Keratinocyte (primary cell): ENCODE measurements around the gene PRRC2C. TPM values are rescaled to one million over a fixed set of nuclear protein-coding genes. Genes with fewer than 3 reads are reported as not detected.

Source experiments
- DNase-seq: peaks from one replicate; pipeline ENCODE4 v3.0.0-alpha.2; 2011; ENCODE audit warnings: low read depth, missing footprints, low spot score
- FAIRE-seq: peaks from 2 replicates; lab custom pipeline; 2011; peaks lifted over from hg19 to GRCh38; lab: Jason Lieb, UNC
- H2AFZ ChIP-seq: 2 replicates; pipeline ENCODE4 v1.6.0; 2012; ENCODE audit warnings: low read length, control low read depth, inconsistent platforms; ENCODE audit not compliant: control insufficient read depth
- H3K27ac ChIP-seq: 2 replicates; pipeline ENCODE4 v1.5.1; 2011; ENCODE audit warnings: low read length; ENCODE audit not compliant: control insufficient read depth, insufficient read depth
- H3K27me3 ChIP-seq: 3 replicates; pipeline ENCODE4 v1.6.0; 2011; ENCODE audit warnings: low read length; ENCODE audit not compliant: control insufficient read depth, insufficient read depth; ENCODE audit errors: extremely low read depth
- H3K36me3 ChIP-seq, 2 experiments: 2 replicates in 1 of 2; 3 replicates in 1 of 2; pipeline ENCODE4 v1.5.1; 2011; ENCODE audit warnings: low read length in 2 of 2, mild to moderate bottlenecking in 1 of 2; ENCODE audit not compliant: control insufficient read depth in 2 of 2, insufficient read depth in 2 of 2; ENCODE audit errors: extremely low read depth in 1 of 2
- H3K4me1 ChIP-seq: 3 replicates; pipeline ENCODE4 v1.5.1; 2011; ENCODE audit warnings: low read length; ENCODE audit not compliant: control insufficient read depth, insufficient read depth; ENCODE audit errors: extremely low read depth
- H3K4me2 ChIP-seq: 3 replicates; pipeline ENCODE4 v1.6.0; 2011; ENCODE audit warnings: low read depth, low read length; ENCODE audit not compliant: control insufficient read depth, insufficient read depth; ENCODE audit errors: extremely low read depth
- H3K4me3 ChIP-seq, 3 experiments: fragments of 200-600 bp in 1 of 3; sonication (generic) in 1 of 3; 2 replicates in 2 of 3; 3 replicates in 1 of 3; pipeline ENCODE4 v1.5.1; 2011 to 2016; ENCODE audit warnings: low read length in 3 of 3, mild to moderate bottlenecking in 3 of 3, control low read depth in 2 of 3, inconsistent platforms in 1 of 3, low read depth in 1 of 3, mixed read lengths in 1 of 3, mixed run types in 1 of 3, moderate library complexity in 1 of 3; ENCODE audit not compliant: control insufficient read depth in 2 of 3, insufficient read depth in 2 of 3; ENCODE audit errors: extremely low read depth in 1 of 3
- H3K79me2 ChIP-seq: 2 replicates; pipeline ENCODE4 v1.6.0; 2012; ENCODE audit warnings: low read length; ENCODE audit not compliant: control insufficient read depth, insufficient read depth
- H3K9ac ChIP-seq: 3 replicates; pipeline ENCODE4 v1.6.0; 2011; ENCODE audit warnings: low read length; ENCODE audit not compliant: control insufficient read depth, insufficient read depth; ENCODE audit errors: extremely low read depth
- H3K9me1 ChIP-seq: 3 replicates; pipeline ENCODE4 v1.6.0; 2011; ENCODE audit warnings: low read length; ENCODE audit not compliant: control insufficient read depth, insufficient read depth; ENCODE audit errors: extremely low read depth
- H3K9me3 ChIP-seq: 2 replicates; pipeline ENCODE4 v1.5.1; 2012; ENCODE audit warnings: low read depth, low read length; ENCODE audit not compliant: control insufficient read depth
- H4K20me1 ChIP-seq: 3 replicates; pipeline ENCODE4 v1.6.0; 2011; ENCODE audit warnings: low read length; ENCODE audit not compliant: control insufficient read depth, insufficient read depth; ENCODE audit errors: extremely low read depth
- CTCF ChIP-seq, 3 experiments: IDR thresholded peaks in 1 of 3; conservative IDR thresholded peaks in 1 of 3; optimal IDR thresholded peaks in 1 of 3; 2 replicates in 2 of 3; 3 replicates in 1 of 3; pipeline versions ENCODE3 to v1.5.1; 2011; ENCODE audit warnings: low read length in 3 of 3, mild to moderate bottlenecking in 3 of 3, moderate library complexity in 2 of 3, control low read depth in 1 of 3, inconsistent platforms in 1 of 3; ENCODE audit not compliant: insufficient read depth in 2 of 3; ENCODE audit errors: extremely low read depth in 1 of 3
- EZH2 ChIP-seq: IDR thresholded peaks from one replicate; pipeline ENCODE4 v1.6.1; 2012; ENCODE audit warnings: inconsistent platforms, mild to moderate bottlenecking, low read length, moderate library complexity
- dilution Hi-C: fragments of 300-500 bp; cut with MboI; formaldehyde crosslinking; loops from one replicate; pipeline ENCODE4 v1.7.0; 2020; ENCODE audit warnings: low sequenced_read_pairs; ENCODE audit not compliant: extremely low pct_ligation_motif_present
- polyA plus RNA-seq, 5 experiments: library from polyadenylated mRNA; depleted of rRNA in 3 of 5; stranded (reverse) in 3 of 5; stranded (forward) in 1 of 5; unstranded in 1 of 5; fragments of >200 nt; gene quantifications; 1 replicate in 1 of 5; 2 replicates in 3 of 5; 3 replicates in 1 of 5; pipeline versions ENCODE4 v1.2.1 to v1.2.3, GENCODE V29; 2011 to 2012; ENCODE audit warnings: missing spikeins in 2 of 5, low read depth in 1 of 5, low replicate concordance in 1 of 5

PRRC2C gene
- polyA plus RNA-seq, 1 donor (not counting 4 experiments of a cell fraction or from before 2014, with no cell fraction given): 88.6 TPM

GRCh38 chr1:171484760-171485374 lies 463 bp upstream of the PRRC2C start:
- no peaks in the 10 kb centered on the region for H3K9me1 ChIP-seq
- DNase-seq: no peak
- TF ChIP-seq EZH2 (no peak), CTCF (optimal IDR thresholded peaks at IDR 0.05 in 1 of 3, IDR thresholded peaks at IDR 0.05 in 1 of 3, conservative IDR thresholded peaks at IDR 0.05 in 1 of 3; ENCODE audit: extremely low read depth in 1 of 3, insufficient read depth in 2 of 3, low read length in 3 of 3) (no peak)
- peak overlapping the region; percentile 74 to 97 (median 93) for H3K4me3 ChIP-seq
- peaks cover 22% of the 10 kb centered on the region for H4K20me1 ChIP-seq
- no peaks in the 10 kb centered on the region for H3K27me3 ChIP-seq
- no peaks in the 10 kb centered on the region for H3K9me3 ChIP-seq
- H3K4me1 ChIP-seq: peaks cover 27% of the 10 kb centered on the region
- peak; percentile 39 for FAIRE-seq
- H2AFZ ChIP-seq: peak overlapping the region; percentile 94
- dilution Hi-C loops: no loop called here
- no peaks in the 10 kb centered on the region for H3K36me3 ChIP-seq
- peak overlapping the region; percentile 92 for H3K4me2 ChIP-seq
- H3K79me2 ChIP-seq: peaks cover 45% of the 10 kb centered on the region
- H3K27ac ChIP-seq: peak overlapping the region; percentile 99
- peak overlapping the region; percentile 100 for H3K9ac ChIP-seq

- no peak for TF ChIP-seq CTCF (optimal IDR thresholded peaks at IDR 0.05 in 1 of 3, IDR thresholded peaks at IDR 0.05 in 1 of 3, conservative IDR thresholded peaks at IDR 0.05 in 1 of 3; ENCODE audit: extremely low read depth in 1 of 3, insufficient read depth in 2 of 3, low read length in 3 of 3)
- Histone ChIP-seq H3K4me3 (peak overlapping the region; percentile 74 to 97 (median 93)), H3K9me1 (no peaks in the 10 kb centered on the region), H3K27ac (peak overlapping the region; percentile 99), H3K27me3 (no peaks in the 10 kb centered on the region), H4K20me1 (peaks cover 31% of the 10 kb centered on the region), H2AFZ (peak overlapping the region; percentile 73), H3K9me3 (no peaks in the 10 kb centered on the region), H3K79me2 (peaks cover 58% of the 10 kb centered on the region), H3K4me2 (peak overlapping the region; percentile 92), H3K9ac (peak overlapping the region; percentile 100), H3K4me1 (peaks cover 27% of the 10 kb centered on the region), H3K36me3 (peaks cover 2% of the 10 kb centered on the region in 2 experiments)
- dilution Hi-C loops: no loop called here
- DNase-seq (peak; percentile 64), FAIRE-seq (peak; percentile 62)
These were observed 754 bp downstream of the PRRC2C start for GRCh38 chr1:171486048-171486519.
